ENCODE results near the gene CDCA8.

- no peak for TF ChIP-seq CTCF (IDR thresholded peaks at IDR 0.05; ENCODE audit: low read depth, low read length)
- no peak for TF ChIP-seq POLR2A (IDR thresholded peaks at IDR 0.05; ENCODE audit: extremely low read depth, insufficient read length)
- no peak for TF ChIP-seq MYC (IDR thresholded peaks at IDR 0.05; ENCODE audit: low read depth, low read length)
- no peak for TF ChIP-seq MAX (IDR thresholded peaks at IDR 0.05; ENCODE audit: low read depth, low read length)
These were observed 20.0 kb upstream of the CDCA8 start for GRCh38 chr1:37672136-37672870.

Data from NB4 (cell line).